Ovary (tissue), 3 donors: ENCODE measurements around the gene SVIL.

Experiments
- CTCF ChIP-seq, 3 donors: fragments of 450-650 bp in 2 of 3; fragments of 200-600 bp in 1 of 3; IDR thresholded peaks; one replicate each; pipeline versions ENCODE4 v1.5.1 to v1.8.0; 2016 to 2022; ENCODE audit warnings: antibody characterized with exemption in 3 of 3, mild to moderate bottlenecking in 1 of 3
- EP300 ChIP-seq: sonication (generic); formaldehyde crosslinking; IDR thresholded peaks from one replicate; pipeline ENCODE4 v1.6.1; 2017; ENCODE audit warnings: antibody characterized with exemption
- POLR2A ChIP-seq: fragments of 450-650 bp; IDR thresholded peaks from one replicate; pipeline ENCODE4 v1.6.1; 2017; ENCODE audit warnings: antibody characterized with exemption, mild to moderate bottlenecking, moderate library complexity
- donor health status: DM: no; HTN: no; CAD: no.

- no peak for TF ChIP-seq EP300
- TF ChIP-seq POLR2A: no peak
- TF ChIP-seq CTCF (IDR thresholded peaks at IDR 0.05): no peak
Observed at GRCh38 chr10:29555091-29555745, 79.6 kb downstream of the SVIL start.
